ENCODE data around the gene NOP58. TPM values are rescaled to one million over a fixed set of nuclear protein-coding genes. Genes with fewer than 3 reads are reported as not detected.

NOP58 gene
- total RNA-seq, 2 experiments from 2014 or later: 124 to 174 TPM

- ChIA-PET CTCF (ENCODE audit: unreplicated experiment) (interaction anchor here (0.7 kb wide), 1 partner anchor 8 kb away, joined by 4 read pairs; no protein-coding TSS in a partner anchor), POLR2A (interaction anchor here (0.5 to 1.6 kb wide), 11 partner anchors 8 to 58 kb away, joined by 3 to 7 read pairs (median 3); no protein-coding TSS in a partner anchor)
- no peak overlapping the region for H2AFZ ChIP-seq (ENCODE audit: low read length)
- no peak overlapping the region for H3K27ac ChIP-seq (ENCODE audit: low read depth, low read length, poor library complexity, severe bottlenecking)
- TF ChIP-seq CTCF (conservative IDR thresholded peaks at IDR 0.05; ENCODE audit: low read length): no peak
- no peak overlapping the region for H3K4me2 ChIP-seq (ENCODE audit: low read length)
- H3K79me2 ChIP-seq (ENCODE audit: insufficient read depth, low read depth, low read length): peaks cover 95% of the 10 kb centered on the region
- H3K9me3 ChIP-seq (ENCODE audit: low read length): no peaks in the 10 kb centered on the region
- peaks cover 96% of the 10 kb centered on the region for H3K36me3 ChIP-seq (ENCODE audit: insufficient read depth, low read length)
- peaks cover 3% of the 10 kb centered on the region for H3K4me1 ChIP-seq (ENCODE audit: insufficient read depth, low read length, poor library complexity, severe bottlenecking)
- BruUV-seq (replicated peaks): TSS peak; percentile 26
- intact Hi-C loops (cut with micrococcal nuclease; ENCODE audit: unreplicated experiment): loop anchor here (2.0 kb wide), 1 partner anchor 19 kb away; no protein-coding TSS in a partner anchor
- H3K9me2 ChIP-seq (ENCODE audit: insufficient read depth, low read length): no peaks in the 10 kb centered on the region
- H4K20me1 ChIP-seq (ENCODE audit: insufficient read depth, low read length): peaks cover 38% of the 10 kb centered on the region
- no peak overlapping the region for H3K4me3 ChIP-seq (ENCODE audit: low read depth, low read length, poor library complexity, severe bottlenecking)
- DNase-seq (ENCODE audit: low spot score): no peak
Measured at GRCh38 chr2:202278036-202278760, 12.6 kb downstream of the NOP58 start.

GRCh38 chr2:202278944-202279343, 13.4 kb downstream of the NOP58 start:
- no peak overlapping the region for H3K27ac ChIP-seq (ENCODE audit: low read depth, low read length, poor library complexity, severe bottlenecking)
- no peaks in the 10 kb centered on the region for H3K4me1 ChIP-seq (ENCODE audit: insufficient read depth, low read length, poor library complexity, severe bottlenecking)
- POLR2A ChIA-PET: interaction anchor here (1.0 to 1.2 kb wide), 3 partner anchors 12 to 57 kb away, joined by 3 to 5 read pairs (median 3); partner anchors contain the start of gene NOP58
- TF ChIP-seq EZH2phosphoT487 (IDR thresholded peaks at IDR 0.05; ENCODE audit: borderline replicate concordance, low read depth, low read length) (no peak), CTCF (conservative IDR thresholded peaks at IDR 0.05; ENCODE audit: low read length) (peak; percentile 76)
- no peaks in the 10 kb centered on the region for H3K9me2 ChIP-seq (ENCODE audit: insufficient read depth, low read length)
- BruUV-seq (replicated peaks): no TSS peak
- CTCF ChIA-PET (ENCODE audit: unreplicated experiment): interaction anchor here (0.7 kb wide), 1 partner anchor 8 kb away, joined by 4 read pairs; no protein-coding TSS in a partner anchor
- no peaks in the 10 kb centered on the region for H3K9me3 ChIP-seq (ENCODE audit: low read length)
- H3K4me2 ChIP-seq (ENCODE audit: low read length): no peak overlapping the region
- intact Hi-C loops (cut with micrococcal nuclease; ENCODE audit: unreplicated experiment): loop anchor here (2.0 kb wide), 1 partner anchor 18 kb away; no protein-coding TSS in a partner anchor
- H3K4me3 ChIP-seq (ENCODE audit: low read depth, low read length, poor library complexity, severe bottlenecking): no peak overlapping the region
- H3K36me3 ChIP-seq (ENCODE audit: insufficient read depth, low read length): peaks cover 96% of the 10 kb centered on the region
- DNase-seq (ENCODE audit: low spot score): peak; percentile 22
- peaks cover 91% of the 10 kb centered on the region for H3K79me2 ChIP-seq (ENCODE audit: insufficient read depth, low read depth, low read length)
- peaks cover 30% of the 10 kb centered on the region for H4K20me1 ChIP-seq (ENCODE audit: insufficient read depth, low read length)
- H2AFZ ChIP-seq (ENCODE audit: low read length): no peak overlapping the region

- ChIA-PET CTCF (ENCODE audit: unreplicated experiment) (no interaction called here), POLR2A (interaction anchor here (0.5 to 1.5 kb wide), 4 partner anchors 9 to 1154 kb away, joined by 3 to 8 read pairs (median 4); no protein-coding TSS in a partner anchor)
- Histone ChIP-seq H3K9me2 (ENCODE audit: insufficient read depth, low read length) (no peaks in the 10 kb centered on the region), H3K79me2 (ENCODE audit: insufficient read depth, low read depth, low read length) (peaks cover 53% of the 10 kb centered on the region; the same call in 1 of the 2 replicates), H3K9me3 (ENCODE audit: low read length) (no peaks in the 10 kb centered on the region), H3K4me1 (ENCODE audit: insufficient read depth, low read length, poor library complexity, severe bottlenecking) (no peaks in the 10 kb centered on the region), H3K4me2 (ENCODE audit: low read length) (no peak overlapping the region), H3K27ac (ENCODE audit: low read depth, low read length, poor library complexity, severe bottlenecking) (no peak overlapping the region), H3K36me3 (ENCODE audit: insufficient read depth, low read length) (peaks cover 100% of the 10 kb centered on the region), H3K4me3 (ENCODE audit: low read depth, low read length, poor library complexity, severe bottlenecking) (no peak overlapping the region), H4K20me1 (ENCODE audit: insufficient read depth, low read length) (peaks cover 32% of the 10 kb centered on the region; the same call in 1 of the 2 replicates), H2AFZ (ENCODE audit: low read length) (no peak overlapping the region)
- no peak for TF ChIP-seq EZH2phosphoT487 (IDR thresholded peaks at IDR 0.05; ENCODE audit: borderline replicate concordance, low read depth, low read length)
- TF ChIP-seq CTCF (conservative IDR thresholded peaks at IDR 0.05; ENCODE audit: low read length): no peak
- DNase-seq (ENCODE audit: low spot score): no peak
- BruUV-seq (replicated peaks): TSS peak; percentile 48
- intact Hi-C loops (cut with micrococcal nuclease; ENCODE audit: unreplicated experiment): no loop called here
Measured at GRCh38 chr2:202286595-202286994, 21.0 kb downstream of the NOP58 start.
